Measurements from ENCODE around the gene PPP3CA.
A peak's percentile ranks its signal among the peaks of the same experiment; 100 is the strongest.

Gene PPP3CA

DNA sequence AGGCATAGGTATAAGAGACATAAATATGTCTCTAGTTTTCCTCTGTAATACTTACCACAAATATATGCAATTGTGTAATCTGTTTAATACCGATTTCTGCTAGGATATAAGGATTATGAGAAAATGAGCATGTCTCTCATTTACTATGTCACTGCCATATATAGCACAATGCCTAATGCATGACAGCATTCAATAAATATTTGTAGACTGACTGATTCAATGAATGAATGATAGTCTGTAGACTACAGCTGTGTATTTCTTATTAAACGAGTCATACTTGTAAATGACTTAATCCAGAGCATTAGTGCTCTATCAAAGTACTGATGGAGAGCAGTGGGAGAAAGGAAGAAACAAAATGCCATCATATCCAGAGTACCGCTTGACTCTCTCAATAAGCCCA lies 175.6 kb downstream of the PPP3CA start:
- peak; percentile 69 for DNase-seq

DNA sequence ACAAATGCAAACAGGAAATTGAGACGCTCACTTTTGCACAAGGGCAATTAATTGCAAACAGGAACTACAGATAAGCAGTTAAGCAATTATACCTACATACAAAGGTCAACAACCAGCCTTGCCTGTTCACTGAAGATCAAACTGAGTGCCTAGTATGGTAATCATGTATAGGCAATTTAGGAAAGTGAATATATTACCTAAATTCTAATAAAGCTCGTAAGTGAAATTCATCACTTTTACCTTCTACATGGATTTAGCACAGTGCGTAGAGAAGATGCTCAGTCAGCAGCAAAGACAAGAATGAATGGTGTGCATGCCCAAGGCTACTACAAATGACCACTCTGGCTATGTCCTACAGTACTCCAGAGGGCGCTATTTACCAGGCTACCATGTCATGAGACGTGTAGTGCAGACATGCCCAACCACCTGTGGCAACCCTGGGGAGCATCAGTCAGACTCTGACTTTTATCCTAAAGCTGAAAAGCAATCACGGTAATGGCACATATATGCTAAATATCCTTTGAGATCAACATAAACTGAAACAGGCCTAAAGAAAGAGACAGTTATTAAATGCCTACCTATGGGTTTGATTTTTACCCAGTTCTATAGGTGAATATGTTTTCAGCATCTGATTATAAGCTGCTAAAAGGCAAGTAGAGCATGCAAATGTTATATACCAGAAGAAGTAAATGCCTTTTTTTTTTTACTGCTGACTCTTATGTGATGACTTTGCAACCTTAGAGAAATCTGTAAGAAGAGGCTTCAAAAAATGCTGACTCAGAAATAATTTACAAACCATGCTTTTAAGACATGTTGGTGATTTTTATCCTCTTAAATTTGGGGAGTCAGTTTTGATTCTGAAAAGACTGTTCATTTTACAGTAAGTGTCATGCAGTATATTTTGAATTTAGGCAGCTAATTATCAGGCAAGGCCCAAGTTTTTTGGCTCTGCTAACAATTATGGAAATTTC lies 178.0 kb downstream of the PPP3CA start:
- peak; percentile 59 for DNase-seq

GRCh38 chr4:101163936-101164335 lies 183.4 kb downstream of the PPP3CA start:
- DNase-seq: no peak

DNA sequence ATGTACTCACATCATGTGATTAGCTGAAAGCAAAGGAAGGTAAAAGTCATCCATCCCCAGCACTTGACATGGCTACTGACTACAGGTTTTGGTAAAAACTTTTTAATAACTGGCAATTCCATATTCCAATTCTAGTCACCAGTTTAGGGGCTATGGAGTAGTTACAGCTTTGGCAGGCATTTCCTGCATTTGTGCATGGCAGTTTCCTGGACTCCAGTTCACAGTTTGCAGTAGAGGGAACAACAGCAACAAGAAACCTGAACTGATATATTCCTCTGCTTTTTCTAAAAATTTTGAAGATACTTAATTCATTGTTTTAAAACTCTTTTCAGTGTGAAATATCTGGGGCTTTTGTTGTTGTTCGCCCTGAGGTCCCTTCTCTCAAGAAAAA lies 184.3 kb downstream of the PPP3CA start:
- no peak for DNase-seq

GRCh38 chr4:101160792-101161592 lies 186.3 kb downstream of the PPP3CA start:
- DNase-seq: no peak

- DNase-seq: no peak
These were observed 188.8 kb downstream of the PPP3CA start for GRCh38 chr4:101158507-101158906.

DNA sequence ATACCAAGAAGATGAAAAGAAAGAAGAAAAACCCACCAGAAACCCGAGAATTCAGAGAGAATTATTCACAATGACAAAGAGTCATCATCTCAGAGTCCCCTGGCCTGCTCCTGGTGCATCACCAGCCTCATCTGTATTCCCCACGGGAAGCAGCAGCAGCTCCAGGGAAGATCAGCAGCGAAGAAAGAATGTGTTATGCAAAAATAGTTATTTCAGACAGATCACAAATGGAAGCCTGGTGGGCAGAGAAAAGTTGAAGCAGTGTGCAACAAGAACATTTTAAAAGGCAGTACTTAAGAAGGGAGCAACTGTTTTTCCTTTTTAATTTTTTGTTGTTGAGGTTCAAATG lies 189.2 kb downstream of the PPP3CA start:
- peak; percentile 71 for DNase-seq

- no peak for DNase-seq
These were observed 189.8 kb downstream of the PPP3CA start for GRCh38 chr4:101157415-101158133.

DNA sequence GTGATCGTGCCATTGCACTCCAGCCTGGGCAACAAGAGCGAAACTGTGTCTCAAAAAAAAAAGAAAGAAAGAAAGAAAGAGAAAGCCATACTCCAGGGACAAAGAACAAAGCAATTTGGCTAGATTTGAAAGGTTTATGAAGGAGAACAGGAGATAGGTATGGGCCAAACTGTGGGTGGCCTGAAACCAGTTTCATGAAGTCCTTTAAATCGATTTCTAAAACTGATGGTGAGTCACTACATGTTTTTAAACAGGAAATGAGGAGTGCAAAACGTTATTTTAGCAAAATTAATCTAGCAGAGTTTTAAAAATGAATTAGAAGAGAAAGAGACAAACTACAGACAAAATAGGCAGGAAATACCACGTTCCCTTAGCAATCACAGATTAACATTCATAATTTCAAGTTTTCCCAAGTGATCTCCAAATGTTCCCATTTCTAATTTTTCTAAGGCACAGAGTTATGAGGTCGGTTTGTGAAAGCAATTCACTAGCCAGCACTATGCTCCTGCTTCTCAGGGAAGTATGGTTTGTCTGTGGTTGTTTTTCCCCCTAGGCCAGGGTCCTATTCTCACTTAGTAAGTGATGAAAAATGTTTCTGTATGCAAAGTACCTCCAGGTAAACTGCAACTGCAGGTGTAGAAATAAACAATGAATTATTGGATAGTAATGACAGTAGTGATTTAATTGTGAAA lies 190.6 kb downstream of the PPP3CA start:
- DNase-seq: no peak

GRCh38 chr4:101155945-101156344 lies 191.4 kb downstream of the PPP3CA start:
- DNase-seq: no peak

GRCh38 chr4:101155368-101155767 lies 192.0 kb downstream of the PPP3CA start:
- peak; percentile 31 for DNase-seq

DNA sequence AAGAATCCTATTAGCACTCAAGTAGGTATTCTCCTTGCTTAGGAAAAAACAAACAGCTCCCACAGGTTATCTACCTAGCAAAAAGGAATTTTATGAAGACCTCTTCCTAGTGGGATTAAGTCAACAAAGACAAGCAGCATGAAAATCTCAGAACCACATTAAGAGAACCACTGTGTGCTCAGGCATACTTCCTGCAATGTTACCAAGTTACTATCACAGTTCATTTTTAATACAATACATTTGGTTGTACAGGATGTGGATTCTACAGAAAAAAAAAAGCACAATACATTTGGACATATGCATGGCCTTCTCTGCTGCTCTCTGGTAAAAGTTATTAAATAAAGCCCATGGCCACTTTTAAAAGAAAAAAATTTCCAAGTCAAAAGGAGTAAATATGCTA lies 193.7 kb downstream of the PPP3CA start:
- no peak for DNase-seq

- no peak for DNase-seq
These were observed 194.8 kb downstream of the PPP3CA start for GRCh38 chr4:101152521-101152920.

GRCh38 chr4:101148551-101148950 lies 198.8 kb downstream of the PPP3CA start:
- DNase-seq: no peak

- DNase-seq: no peak
These were observed 200.0 kb downstream of the PPP3CA start for GRCh38 chr4:101147283-101147682.

DNA sequence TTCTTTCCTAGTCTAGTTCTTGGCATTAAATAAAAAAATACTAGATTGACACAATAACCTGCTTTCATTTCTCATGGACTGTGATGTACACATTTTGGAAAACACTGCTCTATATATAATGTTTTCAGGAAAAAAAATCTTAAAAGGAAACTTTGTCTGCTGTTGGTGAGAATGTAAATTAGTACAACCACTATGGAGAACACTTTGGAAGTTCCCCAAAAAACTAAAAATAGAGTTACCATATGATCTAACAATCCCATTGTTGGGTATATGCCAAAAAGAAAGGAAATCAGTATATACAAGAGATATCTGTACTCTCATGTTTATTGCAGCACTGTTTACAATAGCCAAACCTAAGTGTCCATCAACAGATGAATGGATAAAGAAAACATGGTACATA lies 202.3 kb downstream of the PPP3CA start:
- no peak for DNase-seq

GRCh38 chr4:101142259-101142658 lies 205.1 kb downstream of the PPP3CA start:
- DNase-seq: no peak

DNA sequence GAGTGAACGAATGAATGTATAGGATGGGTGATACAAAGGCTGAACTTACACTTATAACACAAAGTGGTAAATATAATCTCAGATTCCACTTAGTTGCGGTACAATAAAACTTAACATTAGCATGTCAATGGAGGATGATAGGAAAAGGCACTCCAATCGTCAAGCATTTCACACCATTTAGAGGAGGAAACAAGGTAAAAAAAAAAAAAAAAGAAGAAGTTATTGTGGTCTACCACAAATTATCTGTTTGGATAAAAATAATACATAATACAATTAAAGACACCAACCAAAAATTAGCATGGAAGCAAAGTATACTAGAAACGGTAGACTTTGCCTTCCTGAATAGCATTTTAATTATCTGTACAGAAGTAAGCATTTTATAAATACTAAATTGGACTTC lies 205.5 kb downstream of the PPP3CA start:
- DNase-seq: no peak

DNA sequence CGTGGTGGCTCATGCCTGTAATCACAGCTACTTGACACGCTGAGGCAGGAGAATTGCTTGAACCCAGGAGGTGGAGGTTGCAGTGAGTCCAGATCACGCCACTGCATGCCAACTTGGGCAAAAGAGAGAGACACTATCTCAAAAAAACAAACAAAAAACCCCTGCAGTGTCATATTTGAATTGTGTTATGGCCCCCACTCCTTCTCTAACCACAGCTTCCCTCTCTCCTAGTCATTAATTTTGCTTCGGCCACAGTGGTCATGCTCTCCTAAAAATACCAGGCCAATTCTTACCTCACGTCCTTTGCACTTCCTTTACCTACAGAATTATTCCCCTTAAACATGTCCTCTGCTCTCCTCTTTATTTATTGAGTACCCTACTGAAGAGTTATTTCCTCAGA lies 206.1 kb downstream of the PPP3CA start:
- no peak for DNase-seq

DNA sequence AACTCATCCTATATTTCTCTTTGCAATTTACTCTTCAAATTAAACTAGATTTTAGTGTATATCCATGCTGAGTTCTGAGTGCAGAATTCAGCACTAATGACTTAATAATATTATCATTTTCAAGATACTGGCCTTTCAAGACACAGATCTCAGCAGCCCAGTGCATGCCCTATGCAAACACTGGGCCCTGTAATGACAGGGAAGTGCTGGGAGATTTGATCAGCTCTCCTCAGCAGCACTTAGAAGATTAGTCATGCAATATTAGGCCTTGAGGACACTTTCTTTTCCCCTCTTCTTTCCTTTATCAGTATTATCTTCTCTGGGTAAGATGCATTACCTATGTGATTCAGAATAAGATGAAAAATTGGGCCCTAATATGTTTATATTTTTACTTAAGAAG lies 207.1 kb downstream of the PPP3CA start:
- no peak for DNase-seq

DNA sequence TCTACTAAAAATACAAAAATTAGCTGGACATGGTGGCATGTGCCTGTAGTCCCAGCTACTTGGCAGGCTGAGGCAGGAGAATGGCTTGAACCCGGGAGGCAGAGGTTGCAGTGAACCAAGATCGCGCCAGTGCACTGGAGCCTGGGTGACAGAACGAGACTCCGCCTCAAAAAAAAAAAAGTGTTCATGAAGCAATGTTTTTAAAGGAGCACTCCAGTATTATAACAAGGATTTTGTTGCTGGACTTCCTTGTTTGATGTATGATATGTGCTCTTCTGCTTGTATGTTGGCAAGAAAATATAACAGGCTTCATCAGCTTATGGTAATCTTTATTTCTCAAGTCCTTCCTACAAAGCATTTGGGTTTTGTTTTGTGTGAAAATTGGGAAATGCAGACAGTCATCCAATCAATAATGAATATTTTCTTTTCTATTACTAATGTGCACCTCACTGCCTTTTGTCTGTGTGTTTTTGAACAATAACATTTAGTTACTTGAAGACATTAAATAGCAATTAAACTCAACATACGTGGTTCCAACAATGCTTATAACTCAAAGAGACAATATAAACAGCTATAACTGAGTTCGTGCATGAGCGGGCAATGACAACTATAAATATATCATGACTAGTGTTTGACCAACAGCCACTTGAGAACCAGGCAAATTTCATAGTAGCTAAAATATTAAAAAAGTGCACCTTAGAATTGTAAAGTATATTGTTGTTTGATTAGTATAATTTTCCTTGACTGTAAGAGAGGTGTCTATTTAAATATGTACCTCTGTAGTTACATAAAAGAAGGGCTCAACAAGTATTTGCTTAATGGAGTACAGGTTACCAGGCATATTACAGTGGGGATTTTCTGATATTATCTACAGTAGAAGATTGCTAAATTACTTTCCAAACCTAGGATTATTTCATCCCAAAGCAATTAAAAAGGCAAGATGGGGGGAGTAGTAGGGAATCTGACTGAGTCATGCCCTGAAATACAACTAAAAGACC lies 210.7 kb downstream of the PPP3CA start:
- no peak for DNase-seq
